ENCODE results near the gene HMCN1. TPM values are rescaled to one million over a fixed set of nuclear protein-coding genes. Genes with fewer than 3 reads are reported as not detected.

HMCN1 gene
- total and polyA plus RNA-seq, 2 donors (not counting 1 experiment from before 2014, with no cell fraction given): 6.8 to 21.0 TPM

DNA sequence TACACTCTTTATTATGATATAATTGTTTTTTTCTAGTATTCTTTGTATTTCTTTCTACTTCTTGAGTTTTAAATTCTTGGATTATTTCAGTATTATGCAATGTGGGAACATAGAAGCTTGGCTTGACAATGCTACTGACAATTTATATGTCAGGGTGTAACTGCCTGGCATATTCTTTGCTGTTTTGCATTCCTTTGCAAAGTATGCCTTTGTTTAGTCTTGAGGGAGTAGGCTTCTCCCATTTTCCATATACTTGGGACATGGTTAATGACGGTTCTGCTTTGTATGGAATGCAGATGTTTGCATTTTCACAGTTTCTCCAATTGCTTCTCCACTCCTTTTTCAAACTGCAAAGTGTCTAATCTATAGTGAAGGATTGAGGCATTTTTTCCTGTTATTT is 109.8 kb downstream of the HMCN1 start:
- TF ChIP-seq, protein P1, sequence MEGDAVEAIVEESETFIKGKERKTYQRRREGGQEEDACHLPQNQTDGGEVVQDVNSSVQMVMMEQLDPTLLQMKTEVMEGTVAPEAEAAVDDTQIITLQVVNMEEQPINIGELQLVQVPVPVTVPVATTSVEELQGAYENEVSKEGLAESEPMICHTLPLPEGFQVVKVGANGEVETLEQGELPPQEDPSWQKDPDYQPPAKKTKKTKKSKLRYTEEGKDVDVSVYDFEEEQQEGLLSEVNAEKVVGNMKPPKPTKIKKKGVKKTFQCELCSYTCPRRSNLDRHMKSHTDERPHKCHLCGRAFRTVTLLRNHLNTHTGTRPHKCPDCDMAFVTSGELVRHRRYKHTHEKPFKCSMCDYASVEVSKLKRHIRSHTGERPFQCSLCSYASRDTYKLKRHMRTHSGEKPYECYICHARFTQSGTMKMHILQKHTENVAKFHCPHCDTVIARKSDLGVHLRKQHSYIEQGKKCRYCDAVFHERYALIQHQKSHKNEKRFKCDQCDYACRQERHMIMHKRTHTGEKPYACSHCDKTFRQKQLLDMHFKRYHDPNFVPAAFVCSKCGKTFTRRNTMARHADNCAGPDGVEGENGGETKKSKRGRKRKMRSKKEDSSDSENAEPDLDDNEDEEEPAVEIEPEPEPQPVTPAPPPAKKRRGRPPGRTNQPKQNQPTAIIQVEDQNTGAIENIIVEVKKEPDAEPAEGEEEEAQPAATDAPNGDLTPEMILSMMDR (conservative IDR thresholded peaks at IDR 0.05 in 1 of 2, IDR thresholded peaks at IDR 0.05 in 1 of 2; ENCODE audit: low read depth in 1 of 2, low read length in 2 of 2): no peak
- no peak for TF ChIP-seq EZH2 (IDR thresholded peaks at IDR 0.05; ENCODE audit: low read length, missing control alignments)
- H3K4me3 ChIP-seq (replicated peaks in 1 of 4; ENCODE audit: control extremely low read depth in 1 of 4, insufficient read depth in 1 of 4, low read depth in 3 of 4, low read length in 4 of 4): no peak overlapping the region
- H2AFZ ChIP-seq (ENCODE audit: low read length): no peak overlapping the region
- peak in 1 of 2 donors; percentile 30 for DNase-seq (ENCODE audit: low read depth in 2 of 2)
- no peaks in the 10 kb centered on the region for H4K20me1 ChIP-seq (ENCODE audit: control insufficient read depth, extremely low read depth, insufficient read depth, low read length)
- H3K9me3 ChIP-seq (ENCODE audit: control insufficient read depth, insufficient read depth, low read depth, low read length): no peaks in the 10 kb centered on the region
- H3K27ac ChIP-seq (ENCODE audit: insufficient read depth, low read length): no peak overlapping the region
- H3K27me3 ChIP-seq (ENCODE audit: control insufficient read depth, insufficient read depth, low read length): no peaks in the 10 kb centered on the region
- H3K4me1 ChIP-seq (ENCODE audit: control insufficient read depth, extremely low read depth, insufficient read depth, low read length): no peaks in the 10 kb centered on the region
- H3K79me2 ChIP-seq (ENCODE audit: control insufficient read depth, insufficient read depth, low read length): no peaks in the 10 kb centered on the region
- H3K4me2 ChIP-seq (ENCODE audit: extremely low read depth, insufficient read depth, low read length): no peak overlapping the region
- no peaks in the 10 kb centered on the region for H3K36me3 ChIP-seq (ENCODE audit: control insufficient read depth, insufficient read depth, low read length)
- no peak overlapping the region for H3K9ac ChIP-seq (ENCODE audit: insufficient read depth, low read length)

DNA sequence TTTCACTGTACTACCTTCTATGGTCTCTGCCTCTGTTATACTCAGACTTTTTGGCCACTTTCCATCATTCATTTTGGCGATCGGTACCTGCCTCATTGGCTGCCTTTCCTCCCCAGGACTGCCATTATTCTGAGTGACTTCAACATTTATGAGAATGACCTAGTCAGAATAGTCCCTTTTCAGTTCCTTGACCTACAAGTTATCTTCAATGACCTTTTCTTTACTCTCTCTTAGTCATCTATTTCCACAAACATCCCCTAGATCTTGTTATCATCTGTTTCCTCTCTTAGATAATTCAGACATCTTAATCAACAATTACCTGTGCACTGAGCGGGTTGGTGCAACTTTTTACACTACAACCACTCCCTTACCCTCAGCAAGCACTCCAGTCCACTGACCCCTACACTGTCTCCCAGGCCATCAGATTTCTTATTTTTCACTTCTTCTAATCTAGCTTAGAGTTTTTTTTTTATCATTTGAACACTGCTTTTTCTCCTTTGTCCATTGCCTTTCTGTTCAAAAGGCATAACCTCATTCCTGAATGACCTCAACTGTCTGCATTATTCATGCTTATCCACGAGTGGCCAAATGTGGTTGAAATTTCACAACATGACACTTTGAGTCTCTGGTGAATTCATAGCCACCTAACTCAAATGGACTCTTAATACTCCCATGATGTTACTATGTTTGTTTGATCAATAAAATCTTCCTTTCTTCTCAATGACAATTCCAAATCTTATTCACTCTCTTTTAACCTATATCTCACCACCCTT is 112.7 kb downstream of the HMCN1 start:
- H3K9ac ChIP-seq (ENCODE audit: insufficient read depth, low read length): no peak overlapping the region
- DNase-seq (ENCODE audit: low read depth in 2 of 2): peak in 1 of 2 donors; percentile 82

DNA sequence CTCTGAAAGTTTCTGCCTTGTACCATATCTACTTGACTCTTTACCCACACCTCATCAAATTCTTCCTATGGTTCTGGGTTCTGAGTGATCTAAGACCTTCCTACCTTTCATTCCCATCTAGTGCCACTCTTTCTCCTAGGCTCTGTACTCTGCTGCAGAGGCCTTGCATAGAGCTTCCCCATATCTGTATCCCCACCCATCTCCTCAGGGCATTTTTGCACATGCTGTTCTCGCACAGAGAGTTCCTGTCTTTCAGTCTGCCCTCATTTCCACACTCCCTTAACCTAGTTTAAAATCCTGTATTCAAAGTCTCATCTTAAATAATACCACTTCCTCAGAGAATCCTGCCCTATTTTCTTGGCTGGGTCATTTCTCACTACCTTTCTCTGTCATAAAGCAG is 114.8 kb downstream of the HMCN1 start:
- Histone ChIP-seq H3K9me3 (ENCODE audit: control insufficient read depth, insufficient read depth, low read depth, low read length) (no peaks in the 10 kb centered on the region), H2AFZ (ENCODE audit: low read length) (no peak overlapping the region), H4K20me1 (ENCODE audit: control insufficient read depth, extremely low read depth, insufficient read depth, low read length) (no peaks in the 10 kb centered on the region), H3K79me2 (ENCODE audit: control insufficient read depth, insufficient read depth, low read length) (no peaks in the 10 kb centered on the region), H3K36me3 (ENCODE audit: control insufficient read depth, insufficient read depth, low read length) (no peaks in the 10 kb centered on the region), H3K4me3 (replicated peaks in 1 of 4; ENCODE audit: control extremely low read depth in 1 of 4, insufficient read depth in 1 of 4, low read depth in 3 of 4, low read length in 4 of 4) (no peak overlapping the region), H3K27ac (ENCODE audit: insufficient read depth, low read length) (no peak overlapping the region), H3K9ac (ENCODE audit: insufficient read depth, low read length) (no peak overlapping the region), H3K27me3 (ENCODE audit: control insufficient read depth, insufficient read depth, low read length) (no peaks in the 10 kb centered on the region), H3K4me1 (ENCODE audit: control insufficient read depth, extremely low read depth, insufficient read depth, low read length) (no peaks in the 10 kb centered on the region), H3K4me2 (ENCODE audit: extremely low read depth, insufficient read depth, low read length) (no peak overlapping the region)
- DNase-seq (ENCODE audit: low read depth in 2 of 2): no peak
- TF ChIP-seq, protein P1 (conservative IDR thresholded peaks at IDR 0.05 in 1 of 2, IDR thresholded peaks at IDR 0.05 in 1 of 2; ENCODE audit: low read depth in 1 of 2, low read length in 2 of 2): no peak
- TF ChIP-seq EZH2 (IDR thresholded peaks at IDR 0.05; ENCODE audit: low read length, missing control alignments): no peak

More for the DNA sequence above, 112.7 kb downstream of the HMCN1 start:
- Histone ChIP-seq H3K4me1 (ENCODE audit: control insufficient read depth, extremely low read depth, insufficient read depth, low read length) (no peaks in the 10 kb centered on the region), H3K79me2 (ENCODE audit: control insufficient read depth, insufficient read depth, low read length) (no peaks in the 10 kb centered on the region), H3K36me3 (ENCODE audit: control insufficient read depth, insufficient read depth, low read length) (no peaks in the 10 kb centered on the region), H2AFZ (ENCODE audit: low read length) (no peak overlapping the region), H3K27me3 (ENCODE audit: control insufficient read depth, insufficient read depth, low read length) (no peaks in the 10 kb centered on the region), H3K4me2 (ENCODE audit: extremely low read depth, insufficient read depth, low read length) (no peak overlapping the region), H3K27ac (ENCODE audit: insufficient read depth, low read length) (no peak overlapping the region), H3K4me3 (replicated peaks in 1 of 4; ENCODE audit: control extremely low read depth in 1 of 4, insufficient read depth in 1 of 4, low read depth in 3 of 4, low read length in 4 of 4) (no peak overlapping the region), H3K9me3 (ENCODE audit: control insufficient read depth, insufficient read depth, low read depth, low read length) (no peaks in the 10 kb centered on the region), H4K20me1 (ENCODE audit: control insufficient read depth, extremely low read depth, insufficient read depth, low read length) (no peaks in the 10 kb centered on the region)
- no peak for TF ChIP-seq EZH2 (IDR thresholded peaks at IDR 0.05; ENCODE audit: low read length, missing control alignments)
- TF ChIP-seq, protein P1 (conservative IDR thresholded peaks at IDR 0.05 in 1 of 2, IDR thresholded peaks at IDR 0.05 in 1 of 2; ENCODE audit: low read depth in 1 of 2, low read length in 2 of 2): no peak
